Stomach (tissue), 9 donors: ENCODE results near the gene SZT2. TPM values are rescaled to one million over a fixed set of nuclear protein-coding genes. Genes with fewer than 3 reads are reported as not detected.

Source experiments
- DNase-seq, 2 donors: peaks; one replicate each; pipeline versions ENCODE4 v3.0.0 to v3.0.0-alpha.2; 2013 to 2019
- H3K27ac ChIP-seq, 5 donors: fragments of 200-600 bp in 4 of 5; sonication (generic) in 4 of 5; one replicate each; pipeline ENCODE4 v1.5.1; 2013 to 2019; ENCODE audit warnings: mild to moderate bottlenecking in 1 of 5, moderate library complexity in 1 of 5
- H3K27me3 ChIP-seq, 3 donors: fragments of 200-600 bp; sonication (generic); one replicate each; pipeline ENCODE4 v1.5.1; 2017 to 2019; ENCODE audit warnings: mixed run types in 1 of 3
- H3K36me3 ChIP-seq, 4 donors: fragments of 200-600 bp; sonication (generic); 1 replicate in 3 of 4; 2 replicates in 1 of 4; pipeline ENCODE4 v1.5.1; 2016 to 2019
- H3K4me1 ChIP-seq, 4 donors: fragments of 200-600 bp; sonication (generic); one replicate each; pipeline ENCODE4 v1.5.1; 2016 to 2019
- H3K4me3 ChIP-seq, 4 donors: fragments of 200-600 bp; sonication (generic) in 3 of 4; one replicate each; pipeline ENCODE4 v1.5.1; 2016 to 2019; ENCODE audit warnings: mild to moderate bottlenecking in 1 of 4
- H3K9me3 ChIP-seq, 4 donors: fragments of 200-600 bp; sonication (generic); one replicate each; pipeline ENCODE4 v1.5.1; 2016 to 2019
- EP300 ChIP-seq: sonication (generic); formaldehyde crosslinking; IDR thresholded peaks from one replicate; pipeline ENCODE4 v1.6.1; 2017; ENCODE audit warnings: antibody characterized with exemption
- POLR2A ChIP-seq, 4 donors: fragments of 450-650 bp; IDR thresholded peaks; one replicate each; pipeline ENCODE4 v1.6.1; 2016; ENCODE audit warnings: antibody characterized with exemption in 4 of 4, control low read depth in 2 of 4, mild to moderate bottlenecking in 1 of 4, moderate library complexity in 1 of 4
- POLR2AphosphoS5 ChIP-seq, 3 donors: sonication (generic); formaldehyde crosslinking; IDR thresholded peaks; one replicate each; pipeline ENCODE4 v1.6.1; 2016; ENCODE audit warnings: antibody characterized with exemption in 3 of 3
- WGBS, 5 donors: extraction: QIAGEN DNeasy Blood & Tissue Kit in 3 of 5; methylation state at CpG; one replicate each; pipeline versions ENCODE4 v1.1.5 to v1.1.7; 2013 to 2018; 5-methylcytosine and 5-hydroxymethylcytosine counted together
- intact Hi-C: fragments of 100-400 bp; cut with DNase I; formaldehyde crosslinking; loops from one replicate; pipeline ENCODE4 v1.15.1; 2023; ENCODE audit warnings: low total_unique reads
- polyA plus RNA-seq, 3 donors: library from polyadenylated mRNA; stranded (reverse); fragments of 200-250 nt; gene quantifications; one replicate each; pipeline ENCODE4 v1.2.3, GENCODE V29; 2013
- total RNA-seq, 5 donors: library from RNA; depleted of rRNA; stranded (reverse); fragments of >200 nt; gene quantifications; one replicate each; pipeline versions ENCODE4 v1.1.0 to v1.2.3, GENCODE V29; 2014 to 2016
- TF ChIP-seq, protein P1 (sequence below), 7 experiments: fragments of 450-650 bp in 4 of 7; fragments of 200-600 bp in 3 of 7; sonication (generic) in 3 of 7; IDR thresholded peaks; one replicate each; pipeline ENCODE4 v1.5.1; 2016 to 2019; ENCODE audit warnings: antibody characterized with exemption in 7 of 7, control low read depth in 2 of 7, mild to moderate bottlenecking in 1 of 7
- donor health status: healthy with polysubstance abuse.
- donor health status: Bipolar disorder and iron deficiency.
- donor health status: healthy.

SZT2 gene
- total and polyA plus RNA-seq, 8 donors, result 4.9 to 69.3 (median 52.9) TPM

DNA sequence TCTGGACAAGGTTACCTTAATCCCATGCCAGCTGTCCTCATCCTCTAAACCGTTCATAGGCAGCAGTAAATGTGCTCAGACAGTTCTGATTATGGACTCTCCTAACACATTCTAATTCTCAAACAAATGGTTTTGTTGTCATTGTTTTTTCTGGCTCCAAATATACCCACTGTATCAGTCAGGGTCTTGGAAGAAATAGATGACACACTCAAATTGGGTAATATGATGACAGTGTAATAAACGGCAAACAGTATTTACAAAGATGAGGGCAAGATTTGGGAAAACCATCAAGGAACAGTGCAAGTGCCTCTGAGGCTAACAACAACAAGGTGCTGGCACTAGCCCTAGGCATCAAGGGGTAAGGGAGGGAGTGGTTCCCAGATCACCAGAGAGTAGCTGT is 35.2 kb upstream of the SZT2 start:
- 78 to 86% (median 84%) methylated on average over 2 of the region's 2 CpGs for WGBS, 5 donors
- H3K4me3 ChIP-seq, result no peak overlapping the region
- no peaks in the 10 kb centered on the region for H3K9me3 ChIP-seq
- no peaks in the 10 kb centered on the region for H3K27me3 ChIP-seq
- intact Hi-C loops, result no loop called here
- no peak for DNase-seq
- peaks cover 11 to 29% (median 23%) of the 10 kb centered on the region in 4 donors for H3K4me1 ChIP-seq
- TF ChIP-seq EP300 (no peak), POLR2A (IDR thresholded peaks at IDR 0.05) (no peak), POLR2AphosphoS5 (IDR thresholded peaks at IDR 0.05) (no peak)
- TF ChIP-seq, protein P1, sequence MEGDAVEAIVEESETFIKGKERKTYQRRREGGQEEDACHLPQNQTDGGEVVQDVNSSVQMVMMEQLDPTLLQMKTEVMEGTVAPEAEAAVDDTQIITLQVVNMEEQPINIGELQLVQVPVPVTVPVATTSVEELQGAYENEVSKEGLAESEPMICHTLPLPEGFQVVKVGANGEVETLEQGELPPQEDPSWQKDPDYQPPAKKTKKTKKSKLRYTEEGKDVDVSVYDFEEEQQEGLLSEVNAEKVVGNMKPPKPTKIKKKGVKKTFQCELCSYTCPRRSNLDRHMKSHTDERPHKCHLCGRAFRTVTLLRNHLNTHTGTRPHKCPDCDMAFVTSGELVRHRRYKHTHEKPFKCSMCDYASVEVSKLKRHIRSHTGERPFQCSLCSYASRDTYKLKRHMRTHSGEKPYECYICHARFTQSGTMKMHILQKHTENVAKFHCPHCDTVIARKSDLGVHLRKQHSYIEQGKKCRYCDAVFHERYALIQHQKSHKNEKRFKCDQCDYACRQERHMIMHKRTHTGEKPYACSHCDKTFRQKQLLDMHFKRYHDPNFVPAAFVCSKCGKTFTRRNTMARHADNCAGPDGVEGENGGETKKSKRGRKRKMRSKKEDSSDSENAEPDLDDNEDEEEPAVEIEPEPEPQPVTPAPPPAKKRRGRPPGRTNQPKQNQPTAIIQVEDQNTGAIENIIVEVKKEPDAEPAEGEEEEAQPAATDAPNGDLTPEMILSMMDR (IDR thresholded peaks at IDR 0.05), result no peak
- H3K36me3 ChIP-seq, result no peaks in the 10 kb centered on the region
- H3K27ac ChIP-seq, result no peak overlapping the region

DNA sequence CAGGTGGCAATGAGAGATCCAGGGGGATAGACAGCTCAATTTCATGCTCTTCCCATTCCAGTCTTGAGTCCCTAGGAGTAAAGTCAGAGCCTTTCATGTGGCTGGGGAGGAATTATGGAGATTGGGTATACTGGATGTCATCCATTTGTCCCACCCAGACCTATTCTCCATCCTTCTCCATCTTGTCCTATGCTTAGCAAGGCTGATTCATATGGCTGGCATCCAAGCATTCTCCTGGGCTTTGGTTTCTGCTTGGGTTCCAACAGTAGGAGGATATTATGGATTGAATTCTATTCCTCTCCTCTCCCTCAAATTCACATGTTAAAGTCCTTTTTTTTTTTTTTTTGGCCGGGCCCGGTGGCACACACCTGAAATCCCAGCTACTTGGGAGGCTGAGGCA is 34.8 kb upstream of the SZT2 start:
- H3K4me1 ChIP-seq, result peaks cover 7 to 29% (median 24%) of the 10 kb centered on the region in 4 donors
- intact Hi-C loops, result no loop called here
- TF ChIP-seq, protein P1 (IDR thresholded peaks at IDR 0.05), result no peak
- TF ChIP-seq POLR2A (IDR thresholded peaks at IDR 0.05) (no peak), POLR2AphosphoS5 (IDR thresholded peaks at IDR 0.05) (no peak), EP300 (no peak)
- peaks cover 0 to 1% (median 0%) of the 10 kb centered on the region in 4 donors for H3K36me3 ChIP-seq
- H3K27ac ChIP-seq, result no peak overlapping the region
- DNase-seq, result no peak
- no peaks in the 10 kb centered on the region for H3K9me3 ChIP-seq
- WGBS, 5 donors, result 85 to 100% (median 100%) methylated on average over 2 of the region's 2 CpGs
- H3K4me3 ChIP-seq, result no peak overlapping the region
- H3K27me3 ChIP-seq, result no peaks in the 10 kb centered on the region

DNA sequence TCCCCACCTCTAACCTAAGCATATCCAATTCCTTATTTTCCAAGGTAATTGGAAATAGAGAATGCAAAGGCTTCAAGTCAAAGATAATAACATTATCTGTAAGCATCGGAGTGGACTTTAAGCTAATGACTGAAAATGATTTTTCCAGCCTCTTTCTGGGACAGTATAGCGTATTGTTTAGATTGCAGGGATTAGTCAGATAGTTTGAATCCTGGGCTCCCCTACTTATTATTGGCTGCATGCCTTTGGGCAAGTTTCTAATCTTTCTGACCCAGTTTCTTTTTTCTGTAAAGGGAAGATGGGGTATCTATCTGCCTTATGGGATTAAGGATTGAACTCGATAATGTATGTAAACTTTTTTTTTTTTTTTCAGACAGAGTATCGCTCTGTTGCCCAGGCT is 32.4 kb upstream of the SZT2 start:
- Histone ChIP-seq H3K9me3 (no peaks in the 10 kb centered on the region), H3K36me3 (peaks cover 7 to 24% (median 19%) of the 10 kb centered on the region in 4 donors), H3K4me1 (peaks cover 6 to 35% (median 23%) of the 10 kb centered on the region in 4 donors), H3K27ac (peak overlapping the region in 1 of 5 donors; percentile 98), H3K4me3 (no peak overlapping the region), H3K27me3 (no peaks in the 10 kb centered on the region)
- WGBS, 5 donors, result 75 to 86% (median 79%) methylated on average over 4 of the region's 4 CpGs
- TF ChIP-seq POLR2A (IDR thresholded peaks at IDR 0.05), result no peak
- no peak for TF ChIP-seq POLR2AphosphoS5 (IDR thresholded peaks at IDR 0.05)
- TF ChIP-seq EP300, result no peak
- TF ChIP-seq, protein P1 (IDR thresholded peaks at IDR 0.05), result no peak
- intact Hi-C loops, result no loop called here
- DNase-seq, result no peak

DNA sequence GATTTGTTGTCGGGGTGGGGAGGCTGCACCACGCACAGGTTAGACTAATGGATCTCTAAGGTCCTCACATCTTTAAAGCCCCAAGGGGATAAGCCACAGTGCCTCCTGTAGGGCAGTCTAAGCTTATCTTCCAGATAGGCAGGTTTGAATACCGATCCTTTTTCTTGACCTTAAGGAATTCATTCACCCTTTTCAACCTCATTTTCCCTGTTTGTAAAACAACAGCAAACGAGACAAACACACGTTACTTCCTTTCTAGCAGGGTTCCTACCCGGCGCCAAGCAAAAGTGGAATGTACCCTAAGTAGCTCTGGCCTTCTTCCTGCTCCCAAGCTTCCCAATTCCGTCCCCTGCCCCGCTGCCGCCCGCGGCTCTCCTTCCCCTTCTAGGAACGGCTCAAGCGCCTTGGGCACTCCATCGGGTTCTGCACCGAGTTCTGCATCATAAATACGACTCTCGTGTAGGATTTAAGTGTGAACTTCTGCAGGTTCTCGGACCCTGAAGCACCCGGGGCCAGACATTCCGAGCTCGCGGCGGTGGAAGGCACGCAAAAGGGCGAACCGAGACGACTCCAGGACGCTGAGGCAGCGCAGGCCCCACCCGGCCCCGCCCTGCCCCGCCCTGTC is 31.5 kb upstream of the SZT2 start:
- H3K4me3 ChIP-seq, result peak overlapping the region; percentile 56 to 70 (median 64)
- no peaks in the 10 kb centered on the region for H3K27me3 ChIP-seq
- H3K9me3 ChIP-seq, result no peaks in the 10 kb centered on the region
- intact Hi-C loops, result no loop called here
- H3K4me1 ChIP-seq, result peaks cover 6 to 41% (median 23%) of the 10 kb centered on the region in 4 donors
- WGBS, 5 donors, result 0 to 1% (median 0%) methylated on average over 15 to 33 of the region's 33 CpGs
- peak in 1 of 2 donors; percentile 71 for DNase-seq
- peak overlapping the region; percentile 85 to 98 (median 91) for H3K27ac ChIP-seq
- TF ChIP-seq EP300 (no peak), POLR2A (IDR thresholded peaks at IDR 0.05) (no peak), POLR2AphosphoS5 (IDR thresholded peaks at IDR 0.05) (peak in 1 of 3 donors; percentile 46)
- TF ChIP-seq, protein P1 (IDR thresholded peaks at IDR 0.05), result peak in 1 of 7 experiments; percentile 27
- peaks cover 17 to 34% (median 29%) of the 10 kb centered on the region in 4 donors for H3K36me3 ChIP-seq
